ENCODE results near the gene HSPA5. TPM values are rescaled to one million over a fixed set of nuclear protein-coding genes. Genes with fewer than 3 reads are reported as not detected.
"Not testable (repeated sequence)": the region's sequence is repeated elsewhere in the genome, so short reads cannot be mapped to it uniquely, and the experiment has no call there.

The HSPA5 gene
- total RNA-seq, 1 donor from 2014 or later = 299 TPM

- TF ChIP-seq, protein P1, sequence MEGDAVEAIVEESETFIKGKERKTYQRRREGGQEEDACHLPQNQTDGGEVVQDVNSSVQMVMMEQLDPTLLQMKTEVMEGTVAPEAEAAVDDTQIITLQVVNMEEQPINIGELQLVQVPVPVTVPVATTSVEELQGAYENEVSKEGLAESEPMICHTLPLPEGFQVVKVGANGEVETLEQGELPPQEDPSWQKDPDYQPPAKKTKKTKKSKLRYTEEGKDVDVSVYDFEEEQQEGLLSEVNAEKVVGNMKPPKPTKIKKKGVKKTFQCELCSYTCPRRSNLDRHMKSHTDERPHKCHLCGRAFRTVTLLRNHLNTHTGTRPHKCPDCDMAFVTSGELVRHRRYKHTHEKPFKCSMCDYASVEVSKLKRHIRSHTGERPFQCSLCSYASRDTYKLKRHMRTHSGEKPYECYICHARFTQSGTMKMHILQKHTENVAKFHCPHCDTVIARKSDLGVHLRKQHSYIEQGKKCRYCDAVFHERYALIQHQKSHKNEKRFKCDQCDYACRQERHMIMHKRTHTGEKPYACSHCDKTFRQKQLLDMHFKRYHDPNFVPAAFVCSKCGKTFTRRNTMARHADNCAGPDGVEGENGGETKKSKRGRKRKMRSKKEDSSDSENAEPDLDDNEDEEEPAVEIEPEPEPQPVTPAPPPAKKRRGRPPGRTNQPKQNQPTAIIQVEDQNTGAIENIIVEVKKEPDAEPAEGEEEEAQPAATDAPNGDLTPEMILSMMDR (conservative IDR thresholded peaks at IDR 0.05) = no peak
- Mint-ChIP-seq H3K36me3 (peaks cover 3% of the 10 kb centered on the region), H3K9me3 (no peaks in the 10 kb centered on the region), H3K27me3 (no peaks in the 10 kb centered on the region), H3K27ac (peak overlapping the region; percentile 91), H3K4me1 (ENCODE audit: unreplicated experiment) (peaks cover 20% of the 10 kb centered on the region), H3K4me3 (peak overlapping the region; percentile 57)
- DNase-seq (ENCODE audit: extremely low spot score, unreplicated experiment) = no peak
Measured at GRCh38 chr9:125272697-125273096, 31.6 kb upstream of the HSPA5 start.

- Mint-ChIP-seq H3K27ac (peak overlapping the region; percentile 91), H3K9me3 (no peaks in the 10 kb centered on the region), H3K36me3 (peaks cover 3% of the 10 kb centered on the region), H3K4me3 (peak overlapping the region; percentile 71), H3K27me3 (no peaks in the 10 kb centered on the region), H3K4me1 (ENCODE audit: unreplicated experiment) (peaks cover 16% of the 10 kb centered on the region)
- DNase-seq (ENCODE audit: extremely low spot score, unreplicated experiment) = no peak
- TF ChIP-seq, protein P1 (conservative IDR thresholded peaks at IDR 0.05) = no peak
Measured at GRCh38 chr9:125271081-125271480, 29.9 kb upstream of the HSPA5 start.

- H3K36me3 Mint-ChIP-seq = peaks cover 15% of the 10 kb centered on the region
- H3K4me1 Mint-ChIP-seq (ENCODE audit: unreplicated experiment) = peaks cover 20% of the 10 kb centered on the region
- no peak overlapping the region for H3K4me3 Mint-ChIP-seq
- H3K27ac Mint-ChIP-seq = no peak overlapping the region
- no peaks in the 10 kb centered on the region for H3K9me3 Mint-ChIP-seq
- DNase-seq (ENCODE audit: extremely low spot score, unreplicated experiment) = no peak
- TF ChIP-seq, protein P1 (conservative IDR thresholded peaks at IDR 0.05) = no peak
- H3K27me3 Mint-ChIP-seq = no peaks in the 10 kb centered on the region
Measured at GRCh38 chr9:125269014-125269397, 27.9 kb upstream of the HSPA5 start.

- H3K9me3 Mint-ChIP-seq = no peaks in the 10 kb centered on the region
- H3K4me1 Mint-ChIP-seq (ENCODE audit: unreplicated experiment) = peaks cover 23% of the 10 kb centered on the region
- no peaks in the 10 kb centered on the region for H3K27me3 Mint-ChIP-seq
- H3K27ac Mint-ChIP-seq = peak overlapping the region; percentile 60
- no peak overlapping the region for H3K4me3 Mint-ChIP-seq
- DNase-seq (ENCODE audit: extremely low spot score, unreplicated experiment) = no peak
- TF ChIP-seq, protein P1 (conservative IDR thresholded peaks at IDR 0.05) = no peak
- H3K36me3 Mint-ChIP-seq = peaks cover 20% of the 10 kb centered on the region
Measured at GRCh38 chr9:125268394-125269013, 27.4 kb upstream of the HSPA5 start.

- not testable (repeated sequence) for DNase-seq (ENCODE audit: extremely low spot score, unreplicated experiment); H3K9me3 Mint-ChIP-seq; H3K27me3 Mint-ChIP-seq
- H3K27ac Mint-ChIP-seq = peak overlapping the region; percentile 22
- peaks cover 20% of the 10 kb centered on the region for H3K36me3 Mint-ChIP-seq
- H3K4me1 Mint-ChIP-seq (ENCODE audit: unreplicated experiment) = peaks cover 34% of the 10 kb centered on the region
- peak overlapping the region; percentile 71 for H3K4me3 Mint-ChIP-seq
Measured at GRCh38 chr9:125264068-125264467, 22.9 kb upstream of the HSPA5 start.

GRCh38 chr9:125262294-125262991 is 21.3 kb upstream of the HSPA5 start:
- no peak for DNase-seq (ENCODE audit: extremely low spot score, unreplicated experiment)
- TF ChIP-seq, protein P1 (conservative IDR thresholded peaks at IDR 0.05) = no peak
- Mint-ChIP-seq H3K27ac (peak overlapping the region; percentile 87), H3K4me3 (peak overlapping the region; percentile 97), H3K4me1 (ENCODE audit: unreplicated experiment) (peaks cover 40% of the 10 kb centered on the region), H3K9me3 (no peaks in the 10 kb centered on the region), H3K27me3 (no peaks in the 10 kb centered on the region), H3K36me3 (peaks cover 17% of the 10 kb centered on the region)

Data from type B pancreatic cell (in vitro differentiated cells).